ENCODE measurements around the gene C1S. TPM values are rescaled to one million over a fixed set of nuclear protein-coding genes. Genes with fewer than 3 reads are reported as not detected.

C1S gene
- total and polyA plus RNA-seq, 9 of the 15 experiments (the other 6 are each of a cell fraction or from before 2014, with no cell fraction given), result 0.08 to 0.84 (median 0.27) TPM

DNA sequence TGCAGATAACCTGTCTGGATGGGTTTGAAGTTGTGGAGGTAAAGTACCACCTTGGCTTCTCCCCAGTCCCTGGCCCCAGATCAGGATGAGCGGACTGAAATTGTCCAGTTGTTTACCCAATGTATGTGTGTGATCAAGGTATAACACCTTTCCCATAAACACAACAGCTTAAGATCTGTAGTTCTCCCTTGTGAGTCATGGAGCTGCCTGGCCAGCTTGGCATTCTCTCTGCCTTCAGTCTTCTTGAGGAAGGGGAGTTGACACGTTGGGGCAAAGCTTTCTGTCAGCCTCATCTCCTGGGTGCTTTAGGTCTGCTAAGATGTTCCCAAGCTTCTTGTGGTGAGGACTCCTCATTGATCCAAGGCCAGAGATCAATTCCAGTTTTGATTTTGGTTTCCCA lies 6.1 kb downstream of the C1S start:
- H3K4me3 ChIP-seq, result no peak overlapping the region
- 22% methylated on average over 2 of the region's 2 CpGs for WGBS (ENCODE audit: insufficient coverage, low coverage, missing lambda C conversion rate)
- no peaks in the 10 kb centered on the region for H4K20me1 ChIP-seq (replicated peaks; ENCODE audit: control insufficient read depth, insufficient read depth, low read length)
- no peaks in the 10 kb centered on the region for H3K27me3 ChIP-seq (ENCODE audit: control insufficient read depth in 2 of 2, insufficient read depth in 2 of 2, low read length in 2 of 2)
- no TSS peak for BruUV-seq (replicated peaks)
- TF ChIP-seq TBL1XR1 (IDR thresholded peaks at IDR 0.05; ENCODE audit: low read length in 2 of 2) (no peak), RBM15 (IDR thresholded peaks at IDR 0.05; ENCODE audit: insufficient read depth, low read length) (no peak), ZSCAN29 (IDR thresholded peaks at IDR 0.05) (no peak), ZNF408 (CRISPR knock-in tag; IDR thresholded peaks at IDR 0.05; ENCODE audit: low read depth) (no peak), NCOA1 (IDR thresholded peaks at IDR 0.05; ENCODE audit: low read depth) (no peak), NCOR1 (IDR thresholded peaks at IDR 0.05) (no peak), TEAD1 (CRISPR knock-in tag; IDR thresholded peaks at IDR 0.05) (no peak), BMI1 (IDR thresholded peaks at IDR 0.05; ENCODE audit: low read length) (no peak), MCM2 (IDR thresholded peaks at IDR 0.05; ENCODE audit: low read depth) (no peak), NFXL1 (CRISPR knock-in tag; IDR thresholded peaks at IDR 0.05) (no peak), ZNF699 (CRISPR knock-in tag; IDR thresholded peaks at IDR 0.05; ENCODE audit: insufficient replicate concordance) (no peak), IRF2 (CRISPR knock-in tag; IDR thresholded peaks at IDR 0.05) (no peak)
- peaks cover 5 to 14% of the 10 kb centered on the region in 2 experiments; a peak in 3 of 5 replicates for H3K4me1 ChIP-seq (replicated peaks in 1 of 2; ENCODE audit: control insufficient read depth in 2 of 2, insufficient read depth in 2 of 2, low read length in 2 of 2)
- no peak overlapping the region for H3K27ac ChIP-seq (ENCODE audit: extremely low read depth, low read depth, low read length)
- FAIRE-seq (no peak), DNase-seq (ENCODE audit: extremely low read depth in 1 of 4, low spot score in 3 of 4) (no peak), ATAC-seq (no peak)
- H3K9me3 ChIP-seq (replicated peaks; ENCODE audit: control insufficient read depth, insufficient read depth, low read depth, low read length), result no peaks in the 10 kb centered on the region
- in situ Hi-C loops (cut with MboI), result no loop called here
- ChIA-PET POLR2A (interaction anchor here (0.5 to 0.6 kb wide), 2 partner anchors 8 to 106 kb away, joined by 3 to 4 read pairs; no protein-coding TSS in a partner anchor), CTCF (ENCODE audit: low intra/inter-chr PET ratio) (no interaction called here)
- no peaks in the 10 kb centered on the region for H3K36me3 ChIP-seq (ENCODE audit: control insufficient read depth, insufficient read depth, low read length)
- intact Hi-C loops (cut with micrococcal nuclease), result no loop called here
- no peak overlapping the region for H3K4me2 ChIP-seq (ENCODE audit: insufficient read depth, low read length)
- H2AFZ ChIP-seq (ENCODE audit: low read depth, low read length), result no peak overlapping the region
- no peaks in the 10 kb centered on the region for H3K9me1 ChIP-seq (ENCODE audit: control insufficient read depth, insufficient read depth, low read length)
- H3K9ac ChIP-seq (ENCODE audit: insufficient read depth in 1 of 2, low read depth in 2 of 2, low read length in 2 of 2), result no peak overlapping the region
- no peaks in the 10 kb centered on the region for H3K79me2 ChIP-seq (ENCODE audit: control insufficient read depth, insufficient read depth, low read length)

Measured in K562 (cell line).